HCT116 (cell line): ENCODE results near the gene CDH13. TPM values are rescaled to one million over a fixed set of nuclear protein-coding genes. Genes with fewer than 3 reads are reported as not detected.

Experiments
- ATAC-seq: fragments of 200-7000 bp; cut with Tn5 transposase; 2 replicates; pipeline ENCODE4 v1.9.1; 2020; ENCODE audit warnings: mild to moderate bottlenecking, moderate library complexity
- BruUV-seq: library from RNA; stranded (reverse); fragments of 400-500 nt; replicated peaks from 2 replicates; lab custom pipeline; 2021; lab: Mats Ljungman, UMichigan
- CTCF ChIA-PET: fragments of 300-600 bp; sonication (Branson Sonifier 250); formaldehyde crosslinking; loops from one replicate; lab custom pipeline; 2021; ENCODE audit warnings: antibody characterized with exemption; lab: Charles Lee
- POLR2A ChIA-PET: fragments of 300-600, 350-600 bp; sonication (Branson Sonifier 250); formaldehyde crosslinking; loops from one replicate; lab custom pipeline; 2021; ENCODE audit warnings: antibody characterized with exemption; lab: Charles Lee
- RAD21 ChIA-PET, 2 experiments: fragments of 300-600 bp; sonication (Branson Sonifier 250); formaldehyde crosslinking; loops; one replicate each; lab custom pipeline; 2023; ENCODE audit warnings: low total read pairs in 2 of 2; ENCODE audit not compliant: uncharacterized antibody in 2 of 2, unreplicated experiment in 2 of 2, low non-redundant PET in 1 of 2; lab: Charles Lee
- DNase-seq: peaks from one replicate; pipeline ENCODE4 v3.0.0-alpha.2; 2010; ENCODE audit warnings: low read depth, low spot score
- H2AFZ ChIP-seq: fragments of 200-600 bp; shearing (Covaris generic), sonication (generic); 2 replicates; pipeline ENCODE4 v1.6.1; 2017; ENCODE audit warnings: low read depth, mixed run types, mixed read lengths, antibody characterized with exemption, low read length; ENCODE audit not compliant: poor library complexity, severe bottlenecking
- H3K27ac ChIP-seq: 2 replicates; pipeline ENCODE4 v1.5.1; 2012; ENCODE audit warnings: low read depth, low read length
- H3K27me3 ChIP-seq: fragments of 200-600 bp; sonication (generic); 2 replicates; pipeline ENCODE4 v1.6.1; 2016; ENCODE audit warnings: mixed run types, low read length, mixed read lengths; ENCODE audit not compliant: insufficient read depth
- H3K36me3 ChIP-seq, 2 experiments: fragments of 200-500 bp in 1 of 2; fragments of 200-600 bp in 1 of 2; sonication (Bioruptor generic) in 1 of 2; sonication (generic) in 1 of 2; 2 replicates each; pipeline versions ENCODE4 v1.5.1 to v1.6.1; 2014 to 2016; ENCODE audit warnings: low read length in 2 of 2, inconsistent platforms in 1 of 2, mixed read lengths in 1 of 2, mixed run types in 1 of 2; ENCODE audit not compliant: insufficient read depth in 2 of 2, control insufficient read depth in 1 of 2
- H3K4me1 ChIP-seq, 2 experiments: fragments of 200-600 bp in 1 of 2; sonication (generic) in 1 of 2; 2 replicates each; pipeline versions ENCODE4 v1.5.1 to v1.6.1; 2012 to 2017; ENCODE audit warnings: low read length in 2 of 2, inconsistent platforms in 1 of 2, mild to moderate bottlenecking in 1 of 2, mixed read lengths in 1 of 2, mixed run types in 1 of 2, moderate library complexity in 1 of 2; ENCODE audit not compliant: insufficient read depth in 2 of 2, control insufficient read depth in 1 of 2
- H3K4me2 ChIP-seq: fragments of 200-600 bp; sonication (generic); 2 replicates; pipeline ENCODE4 v1.6.1; 2017; ENCODE audit warnings: mixed run types, low read length, mixed read lengths
- H3K4me3 ChIP-seq, 2 experiments: fragments of 200-600 bp in 1 of 2; sonication (generic) in 1 of 2; replicated peaks in 1 of 2; 2 replicates each; pipeline ENCODE4 v1.5.1; 2011 to 2016; ENCODE audit warnings: low read length in 2 of 2, control low read depth in 1 of 2, low read depth in 1 of 2, mild to moderate bottlenecking in 1 of 2, mixed read lengths in 1 of 2, mixed run types in 1 of 2
- H3K79me2 ChIP-seq: fragments of 200-600 bp; sonication (generic); 2 replicates; pipeline ENCODE4 v1.6.1; 2017; ENCODE audit warnings: mild to moderate bottlenecking, mixed run types, low read length, moderate library complexity, mixed read lengths; ENCODE audit not compliant: insufficient read depth
- H3K9ac ChIP-seq: fragments of 200-600 bp; sonication (generic); 2 replicates; pipeline ENCODE4 v1.6.1; 2016; ENCODE audit warnings: low read length, mixed read lengths
- H3K9me2 ChIP-seq: fragments of 200-600 bp; sonication (generic), shearing (Covaris generic); 2 replicates; pipeline ENCODE4 v1.6.1; 2017; ENCODE audit warnings: mixed run types, mild to moderate bottlenecking, moderate library complexity; ENCODE audit not compliant: insufficient read depth
- H3K9me3 ChIP-seq, 2 experiments: fragments of 200-500 bp in 1 of 2; fragments of 200-600 bp in 1 of 2; sonication (Bioruptor generic) in 1 of 2; sonication (generic) in 1 of 2; 2 replicates each; pipeline ENCODE4 v1.6.1; 2014 to 2017; ENCODE audit warnings: low read length in 2 of 2, mixed read lengths in 2 of 2, inconsistent platforms in 1 of 2, low read depth in 1 of 2, mild to moderate bottlenecking in 1 of 2, mixed run types in 1 of 2, moderate library complexity in 1 of 2; ENCODE audit not compliant: control insufficient read depth in 1 of 2, insufficient read depth in 1 of 2
- H4K20me1 ChIP-seq: fragments of 200-600 bp; sonication (generic), shearing (Covaris generic); 2 replicates; pipeline ENCODE4 v1.6.1; 2017; ENCODE audit warnings: mixed run types, mild to moderate bottlenecking, moderate library complexity; ENCODE audit not compliant: insufficient read depth
- CEBPB ChIP-seq: IDR thresholded peaks from 2 replicates; pipeline ENCODE4 v1.6.1; 2012; ENCODE audit warnings: low read depth
- EZH2 ChIP-seq: fragments of 200-600 bp; sonication (generic); IDR thresholded peaks from 2 replicates; pipeline ENCODE4 v1.6.1; 2017; ENCODE audit warnings: antibody characterized with exemption, mixed run types
- EZH2phosphoT487 ChIP-seq: fragments of 200-600 bp; IDR thresholded peaks from 2 replicates; pipeline ENCODE4 v1.6.1; 2018; ENCODE audit warnings: antibody characterized with exemption, borderline replicate concordance
- FOSL1 ChIP-seq: IDR thresholded peaks from 2 replicates; pipeline ENCODE4 v1.6.1; 2012; ENCODE audit warnings: low read depth
- POLR2A ChIP-seq: IDR thresholded peaks from 2 replicates; pipeline ENCODE4 v1.7.0; 2011; ENCODE audit warnings: borderline replicate concordance; ENCODE audit not compliant: insufficient read depth, insufficient read length; ENCODE audit errors: extremely low read depth
- SIN3A ChIP-seq: IDR thresholded peaks from 2 replicates; pipeline ENCODE4 v1.6.1; 2012; ENCODE audit warnings: low read depth
- SP1 ChIP-seq: IDR thresholded peaks from 2 replicates; pipeline ENCODE4 v1.6.1; 2012; ENCODE audit warnings: low read depth
- SRF ChIP-seq: IDR thresholded peaks from 2 replicates; pipeline ENCODE4 v1.6.1; 2012; ENCODE audit warnings: low read depth
- TCF7L2 ChIP-seq: IDR thresholded peaks from 2 replicates; pipeline ENCODE4 v1.7.0; 2011; ENCODE audit warnings: borderline replicate concordance, inconsistent platforms; ENCODE audit not compliant: insufficient read depth, insufficient read length; ENCODE audit errors: extremely low read depth
- ZFX ChIP-seq: fragments of 450-650 bp; IDR thresholded peaks from 2 replicates; pipeline ENCODE4 v1.6.1; 2017
- ZNF274 ChIP-seq: fragments of 200-500 bp; sonication (Bioruptor generic); IDR thresholded peaks from 2 replicates; pipeline ENCODE4 v1.6.1; 2014; ENCODE audit warnings: mild to moderate bottlenecking, low read depth, low read length, inconsistent platforms
- intact Hi-C: fragments of 100-400 bp; cut with micrococcal nuclease; formaldehyde crosslinking; loops from 2 replicates; pipeline ENCODE4 v1.10.0; 2022
- total RNA-seq: library from RNA; stranded (reverse); gene quantifications from one replicate; pipeline ENCODE4 v1.2.1, GENCODE V29; 2021; ENCODE audit not compliant: unreplicated experiment
- TF ChIP-seq, protein P1 (sequence below): IDR thresholded peaks from 2 replicates; pipeline ENCODE4 v1.6.1; 2012; ENCODE audit warnings: low read depth

Gene CDH13
- total RNA-seq, 1 experiment from 2014 or later = not detected

DNA sequence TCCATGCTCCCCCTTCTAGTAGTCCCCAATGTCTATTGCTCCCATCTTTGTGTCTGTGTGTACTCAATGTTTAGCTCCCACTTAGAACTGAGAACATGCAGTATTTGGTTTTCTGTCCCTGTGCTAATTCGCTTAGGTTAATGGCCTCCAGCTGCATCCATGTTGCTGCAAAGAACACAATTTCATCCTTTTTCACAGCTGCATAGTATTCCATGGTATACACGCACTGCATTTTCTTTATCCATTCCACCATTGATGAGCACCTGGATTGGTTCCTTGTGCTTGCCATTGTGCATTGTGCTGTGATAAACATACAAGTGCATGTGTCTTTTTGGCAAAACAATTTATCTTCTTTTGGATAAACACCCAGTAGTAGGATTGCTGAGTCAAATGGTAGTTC, 1104.0 kb downstream of the CDH13 start:
- TF ChIP-seq EZH2phosphoT487 (no peak), TCF7L2 (no peak), POLR2A (no peak), ZNF274 (no peak), CEBPB (no peak), SP1 (no peak), ZFX (no peak), EZH2 (no peak), SIN3A (no peak), FOSL1 (no peak), SRF (no peak)
- TF ChIP-seq, protein P1, sequence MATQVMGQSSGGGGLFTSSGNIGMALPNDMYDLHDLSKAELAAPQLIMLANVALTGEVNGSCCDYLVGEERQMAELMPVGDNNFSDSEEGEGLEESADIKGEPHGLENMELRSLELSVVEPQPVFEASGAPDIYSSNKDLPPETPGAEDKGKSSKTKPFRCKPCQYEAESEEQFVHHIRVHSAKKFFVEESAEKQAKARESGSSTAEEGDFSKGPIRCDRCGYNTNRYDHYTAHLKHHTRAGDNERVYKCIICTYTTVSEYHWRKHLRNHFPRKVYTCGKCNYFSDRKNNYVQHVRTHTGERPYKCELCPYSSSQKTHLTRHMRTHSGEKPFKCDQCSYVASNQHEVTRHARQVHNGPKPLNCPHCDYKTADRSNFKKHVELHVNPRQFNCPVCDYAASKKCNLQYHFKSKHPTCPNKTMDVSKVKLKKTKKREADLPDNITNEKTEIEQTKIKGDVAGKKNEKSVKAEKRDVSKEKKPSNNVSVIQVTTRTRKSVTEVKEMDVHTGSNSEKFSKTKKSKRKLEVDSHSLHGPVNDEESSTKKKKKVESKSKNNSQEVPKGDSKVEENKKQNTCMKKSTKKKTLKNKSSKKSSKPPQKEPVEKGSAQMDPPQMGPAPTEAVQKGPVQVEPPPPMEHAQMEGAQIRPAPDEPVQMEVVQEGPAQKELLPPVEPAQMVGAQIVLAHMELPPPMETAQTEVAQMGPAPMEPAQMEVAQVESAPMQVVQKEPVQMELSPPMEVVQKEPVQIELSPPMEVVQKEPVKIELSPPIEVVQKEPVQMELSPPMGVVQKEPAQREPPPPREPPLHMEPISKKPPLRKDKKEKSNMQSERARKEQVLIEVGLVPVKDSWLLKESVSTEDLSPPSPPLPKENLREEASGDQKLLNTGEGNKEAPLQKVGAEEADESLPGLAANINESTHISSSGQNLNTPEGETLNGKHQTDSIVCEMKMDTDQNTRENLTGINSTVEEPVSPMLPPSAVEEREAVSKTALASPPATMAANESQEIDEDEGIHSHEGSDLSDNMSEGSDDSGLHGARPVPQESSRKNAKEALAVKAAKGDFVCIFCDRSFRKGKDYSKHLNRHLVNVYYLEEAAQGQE = no peak
- 0 out of 2 replicates have a peak, but pooled peaks cover 4% of the 10 kb centered on the region for H3K27me3 ChIP-seq
- H4K20me1 ChIP-seq = no peaks in the 10 kb centered on the region
- no peaks in the 10 kb centered on the region for H3K9me2 ChIP-seq
- POLR2A ChIA-PET = no interaction called here
- no peak overlapping the region for H3K4me3 ChIP-seq
- BruUV-seq = no TSS peak
- RAD21 ChIA-PET = no interaction called here
- H3K4me2 ChIP-seq = no peak overlapping the region
- H3K4me1 ChIP-seq = no peaks in the 10 kb centered on the region
- DNase-seq (no peak), ATAC-seq (no peak)
- no peaks in the 10 kb centered on the region for H3K79me2 ChIP-seq
- CTCF ChIA-PET = no interaction called here
- no peak overlapping the region for H3K27ac ChIP-seq
- no peak overlapping the region for H3K9ac ChIP-seq
- H2AFZ ChIP-seq = no peak overlapping the region
- no peaks in the 10 kb centered on the region for H3K36me3 ChIP-seq
- H3K9me3 ChIP-seq = peaks cover 3 to 8% of the 10 kb centered on the region in 2 experiments; a peak in 2 of 4 replicates
- intact Hi-C loops = no loop called here
